Erythroblast (primary cell): Measurements from ENCODE around the gene DIPK1C.

ENCODE experiments used
- GATA1 ChIP-seq: IDR thresholded peaks from 2 replicates; pipeline ENCODE4 v1.6.1; 2011; ENCODE audit warnings: low read depth, mild to moderate bottlenecking, control low read depth, low read length, moderate library complexity
- POLR2A ChIP-seq: IDR thresholded peaks from 2 replicates; pipeline ENCODE4 v1.6.1; 2011; ENCODE audit warnings: mild to moderate bottlenecking, low read length

- TF ChIP-seq POLR2A, result no peak
- TF ChIP-seq GATA1, result no peak
Observed at GRCh38 chr18:74414953-74415515, 42.1 kb downstream of the DIPK1C start.
